BLaER1 (cell line): ENCODE measurements around the gene ADGRL4.

Experiments used
- H3K27ac ChIP-seq: shearing (Covaris generic); formaldehyde crosslinking; 2 replicates; pipeline ENCODE4 v1.8.1; 2022
- H3K27me3 ChIP-seq: shearing (Covaris generic); formaldehyde crosslinking; 2 replicates; pipeline ENCODE4 v1.8.1; 2022
- H3K36me3 ChIP-seq: shearing (Covaris generic); formaldehyde crosslinking; 2 replicates; pipeline ENCODE4 v1.8.1; 2022
- H3K4me1 ChIP-seq: shearing (Covaris generic); formaldehyde crosslinking; 2 replicates; pipeline ENCODE4 v1.8.1; 2022
- H3K4me2 ChIP-seq: shearing (Covaris generic); formaldehyde crosslinking; 2 replicates; pipeline ENCODE4 v1.8.1; 2022
- H3K4me3 ChIP-seq: shearing (Covaris generic); formaldehyde crosslinking; 2 replicates; pipeline ENCODE4 v1.8.1; 2022
- H3K9ac ChIP-seq: shearing (Covaris generic); formaldehyde crosslinking; 2 replicates; pipeline ENCODE4 v1.8.1; 2022
- H3K9me3 ChIP-seq: shearing (Covaris generic); formaldehyde crosslinking; 2 replicates; pipeline ENCODE4 v1.8.1; 2022
- H4K20me1 ChIP-seq: shearing (Covaris generic); formaldehyde crosslinking; 2 replicates; pipeline ENCODE4 v1.8.1; 2022
- Cebpa-rat ChIP-seq: shearing (Covaris generic); IDR thresholded peaks from 2 replicates; pipeline ENCODE4 v1.8.1; 2022

The ADGRL4 gene

GRCh38 chr1:79006564-79006963, at the start of gene ADGRL4:
Gene ADGRL4, minus strand, starts transcription at chr1:79006730. Its CDS starts 76 bp downstream, at chr1:79006654.
- no peak within 1 kb of the TSS for H3K27ac ChIP-seq
- H3K4me2 ChIP-seq, result no peak within 1 kb of the TSS
- H3K27me3 ChIP-seq, result no peaks in the 10 kb centered on the region
- H3K36me3 ChIP-seq, result no peaks in the 10 kb centered on the region
- no peak for TF ChIP-seq Cebpa-rat
- no peak within 1 kb of the TSS for H3K4me3 ChIP-seq
- H4K20me1 ChIP-seq, result no peaks in the 10 kb centered on the region
- no peak within 1 kb of the TSS for H3K9ac ChIP-seq
- no peaks in the 10 kb centered on the region for H3K4me1 ChIP-seq
- no peaks in the 10 kb centered on the region for H3K9me3 ChIP-seq

GRCh38 chr1:79055856-79056255, 49.3 kb upstream of the ADGRL4 start:
- Histone ChIP-seq H3K27ac (no peak overlapping the region), H3K9me3 (peaks cover 8% of the 10 kb centered on the region; the same call in 1 of the 2 replicates), H3K4me3 (no peak overlapping the region), H3K27me3 (no peaks in the 10 kb centered on the region), H4K20me1 (no peaks in the 10 kb centered on the region), H3K9ac (no peak overlapping the region), H3K36me3 (no peaks in the 10 kb centered on the region), H3K4me2 (no peak overlapping the region), H3K4me1 (no peaks in the 10 kb centered on the region; the same call in 1 of the 2 replicates)
- TF ChIP-seq Cebpa-rat, result no peak

- H4K20me1 ChIP-seq, result no peaks in the 10 kb centered on the region
- peak overlapping the region; percentile 75 for H3K4me2 ChIP-seq
- H3K36me3 ChIP-seq, result no peaks in the 10 kb centered on the region
- H3K9me3 ChIP-seq, result peaks cover 8% of the 10 kb centered on the region; the same call in 1 of the 2 replicates
- peak overlapping the region; percentile 49; the same call in 1 of the 2 replicates for H3K4me3 ChIP-seq
- H3K9ac ChIP-seq, result no peak overlapping the region
- no peak overlapping the region for H3K27ac ChIP-seq
- no peaks in the 10 kb centered on the region; the same call in 1 of the 2 replicates for H3K4me1 ChIP-seq
- H3K27me3 ChIP-seq, result no peaks in the 10 kb centered on the region
- no peak for TF ChIP-seq Cebpa-rat
These were observed 46.4 kb upstream of the ADGRL4 start for GRCh38 chr1:79052829-79053449.

GRCh38 chr1:79044974-79045650, 38.6 kb upstream of the ADGRL4 start:
- no peak overlapping the region for H3K9ac ChIP-seq
- no peaks in the 10 kb centered on the region for H3K27me3 ChIP-seq
- H3K36me3 ChIP-seq, result no peaks in the 10 kb centered on the region
- no peak for TF ChIP-seq Cebpa-rat
- H3K4me2 ChIP-seq, result no peak overlapping the region
- no peak overlapping the region for H3K4me3 ChIP-seq
- no peaks in the 10 kb centered on the region for H4K20me1 ChIP-seq
- H3K9me3 ChIP-seq, result no peaks in the 10 kb centered on the region
- H3K4me1 ChIP-seq, result no peaks in the 10 kb centered on the region
- no peak overlapping the region for H3K27ac ChIP-seq

- Histone ChIP-seq H3K9ac (no peak overlapping the region), H3K4me1 (no peaks in the 10 kb centered on the region), H3K9me3 (peaks cover 7% of the 10 kb centered on the region; the same call in 1 of the 2 replicates), H3K27ac (no peak overlapping the region), H3K36me3 (no peaks in the 10 kb centered on the region), H3K27me3 (no peaks in the 10 kb centered on the region), H4K20me1 (no peaks in the 10 kb centered on the region), H3K4me2 (no peak overlapping the region), H3K4me3 (no peak overlapping the region)
- TF ChIP-seq Cebpa-rat, result no peak
These were observed 37.0 kb upstream of the ADGRL4 start for GRCh38 chr1:79043506-79043905.

- peaks cover 16% of the 10 kb centered on the region for H3K9me3 ChIP-seq
- H3K4me1 ChIP-seq, result no peaks in the 10 kb centered on the region
- H4K20me1 ChIP-seq, result no peaks in the 10 kb centered on the region
- H3K27me3 ChIP-seq, result no peaks in the 10 kb centered on the region
- H3K36me3 ChIP-seq, result no peaks in the 10 kb centered on the region
- no peak overlapping the region for H3K4me3 ChIP-seq
- no peak for TF ChIP-seq Cebpa-rat
- no peak overlapping the region for H3K27ac ChIP-seq
- no peak overlapping the region for H3K4me2 ChIP-seq
- no peak overlapping the region for H3K9ac ChIP-seq
These were observed 36.0 kb upstream of the ADGRL4 start for GRCh38 chr1:79042539-79042938.

GRCh38 chr1:79042117-79042516, 35.6 kb upstream of the ADGRL4 start:
- Histone ChIP-seq H3K9ac (no peak overlapping the region), H3K4me2 (no peak overlapping the region), H3K9me3 (peaks cover 20% of the 10 kb centered on the region), H3K4me3 (no peak overlapping the region), H3K27me3 (no peaks in the 10 kb centered on the region), H3K36me3 (no peaks in the 10 kb centered on the region), H4K20me1 (no peaks in the 10 kb centered on the region), H3K27ac (no peak overlapping the region), H3K4me1 (no peaks in the 10 kb centered on the region)
- TF ChIP-seq Cebpa-rat, result no peak

GRCh38 chr1:79041666-79042065, 35.1 kb upstream of the ADGRL4 start:
- H3K27ac ChIP-seq, result no peak overlapping the region
- no peaks in the 10 kb centered on the region for H3K27me3 ChIP-seq
- H3K4me3 ChIP-seq, result no peak overlapping the region
- H3K9ac ChIP-seq, result no peak overlapping the region
- TF ChIP-seq Cebpa-rat, result no peak
- no peaks in the 10 kb centered on the region for H3K36me3 ChIP-seq
- H4K20me1 ChIP-seq, result no peaks in the 10 kb centered on the region
- H3K4me2 ChIP-seq, result no peak overlapping the region
- H3K9me3 ChIP-seq, result peaks cover 24% of the 10 kb centered on the region
- H3K4me1 ChIP-seq, result no peaks in the 10 kb centered on the region

GRCh38 chr1:79040424-79041082, 34.0 kb upstream of the ADGRL4 start:
- no peaks in the 10 kb centered on the region for H4K20me1 ChIP-seq
- no peak overlapping the region for H3K4me3 ChIP-seq
- no peak overlapping the region for H3K9ac ChIP-seq
- H3K4me2 ChIP-seq, result no peak overlapping the region
- no peak overlapping the region for H3K27ac ChIP-seq
- H3K4me1 ChIP-seq, result no peaks in the 10 kb centered on the region
- H3K36me3 ChIP-seq, result no peaks in the 10 kb centered on the region
- no peak for TF ChIP-seq Cebpa-rat
- H3K9me3 ChIP-seq, result peaks cover 34% of the 10 kb centered on the region
- H3K27me3 ChIP-seq, result no peaks in the 10 kb centered on the region

GRCh38 chr1:79037085-79037484, 30.6 kb upstream of the ADGRL4 start:
- H3K9me3 ChIP-seq, result peaks cover 34% of the 10 kb centered on the region
- no peaks in the 10 kb centered on the region for H4K20me1 ChIP-seq
- no peak overlapping the region for H3K9ac ChIP-seq
- no peak for TF ChIP-seq Cebpa-rat
- H3K4me2 ChIP-seq, result no peak overlapping the region
- no peaks in the 10 kb centered on the region for H3K4me1 ChIP-seq
- H3K4me3 ChIP-seq, result no peak overlapping the region
- H3K36me3 ChIP-seq, result no peaks in the 10 kb centered on the region
- no peak overlapping the region for H3K27ac ChIP-seq
- no peaks in the 10 kb centered on the region for H3K27me3 ChIP-seq
